MM.1S (cell line): ENCODE data around the gene USP11.

Experiments used
- DNase-seq: peaks from one replicate; pipeline ENCODE4 v3.0.0-alpha.2; 2015
- H2AFZ ChIP-seq: fragments of 300-600 bp; sonication (generic); 2 replicates; pipeline ENCODE4 v1.6.0; 2016; ENCODE audit warnings: antibody characterized with exemption, low read length
- H3F3A ChIP-seq: fragments of 300-600 bp; sonication (generic); 2 replicates; pipeline ENCODE4 v1.6.1; 2016; ENCODE audit warnings: mild to moderate bottlenecking, antibody characterized with exemption, low read length, moderate library complexity, mixed read lengths; ENCODE audit not compliant: insufficient read depth
- H3K27ac ChIP-seq: fragments of 300-600 bp; sonication (generic); 2 replicates; pipeline ENCODE4 v1.5.1; 2016; ENCODE audit warnings: mild to moderate bottlenecking, low read length
- H3K27me3 ChIP-seq: fragments of 300-600 bp; sonication (generic); replicated peaks from 2 replicates; pipeline ENCODE4 v1.6.0; 2016; ENCODE audit warnings: low read length; ENCODE audit not compliant: insufficient read depth
- H3K36me3 ChIP-seq: fragments of 300-600 bp; sonication (generic); replicated peaks from 2 replicates; pipeline ENCODE4 v1.6.1; 2016; ENCODE audit warnings: mild to moderate bottlenecking, low read length, mixed read lengths; ENCODE audit not compliant: insufficient read depth
- H3K4me1 ChIP-seq: fragments of 300-600 bp; sonication (generic); 2 replicates; pipeline ENCODE4 v1.6.1; 2016; ENCODE audit warnings: low read length, mixed read lengths
- H3K4me2 ChIP-seq: fragments of 300-600 bp; sonication (generic); 2 replicates; pipeline ENCODE4 v1.6.0; 2016; ENCODE audit warnings: low read depth, low read length
- H3K4me3 ChIP-seq: fragments of 300-600 bp; sonication (generic); 2 replicates; pipeline ENCODE4 v1.5.1; 2016; ENCODE audit warnings: low read length, mixed read lengths
- H3K79me2 ChIP-seq: fragments of 300-600 bp; sonication (generic); 2 replicates; pipeline ENCODE4 v1.6.1; 2016; ENCODE audit warnings: mixed run types, low read length, mixed read lengths
- H3K9ac ChIP-seq: fragments of 300-600 bp; sonication (generic); 2 replicates; pipeline ENCODE4 v1.6.1; 2016; ENCODE audit warnings: low read length, mixed read lengths
- H3K9me2 ChIP-seq: fragments of 300-600 bp; sonication (generic); replicated peaks from 2 replicates; pipeline ENCODE4 v1.6.1; 2016; ENCODE audit warnings: mild to moderate bottlenecking, low read length, mixed read lengths; ENCODE audit not compliant: insufficient read depth
- H3K9me3 ChIP-seq: fragments of 300-600 bp; sonication (generic); replicated peaks from 2 replicates; pipeline ENCODE4 v1.6.1; 2016; ENCODE audit warnings: mild to moderate bottlenecking, low read length, mixed read lengths; ENCODE audit not compliant: insufficient read depth
- H4K20me1 ChIP-seq: fragments of 300-600 bp; sonication (generic); 2 replicates; pipeline ENCODE4 v1.6.1; 2016; ENCODE audit warnings: mild to moderate bottlenecking, low read length, moderate library complexity, mixed read lengths; ENCODE audit not compliant: insufficient read depth
- CTCF ChIP-seq: fragments of 300-600 bp; sonication (generic); IDR thresholded peaks from 2 replicates; pipeline ENCODE4 v1.5.1; 2016; ENCODE audit warnings: antibody characterized with exemption, low read length, mixed read lengths
- EZH2 ChIP-seq: fragments of 300-600 bp; sonication (generic); optimal IDR thresholded peaks from 2 replicates; pipeline ENCODE3; 2017; ENCODE audit warnings: low read depth, mild to moderate bottlenecking, antibody characterized with exemption, low read length, mixed read lengths
- EZH2phosphoT487 ChIP-seq: fragments of 300-600 bp; sonication (generic); IDR thresholded peaks from 2 replicates; pipeline ENCODE4 v1.6.1; 2018; ENCODE audit warnings: antibody characterized with exemption, low read length

The USP11 gene

GRCh38 chrX:47216393-47216925, 16.4 kb upstream of the USP11 start:
- H3K4me2 ChIP-seq: 0 out of 2 replicates have a peak overlapping the region, but pooled peaks have one; percentile 95
- H3K36me3 ChIP-seq: no peaks in the 10 kb centered on the region

GRCh38 chrX:47217121-47217851, 15.5 kb upstream of the USP11 start:
- Histone ChIP-seq H3K4me1 (peaks cover 13% of the 10 kb centered on the region; the same call in 1 of the 2 replicates), H4K20me1 (peaks cover 8% of the 10 kb centered on the region; the same call in 1 of the 2 replicates), H3K4me3 (peak overlapping the region; percentile 54), H2AFZ (0 out of 2 replicates have a peak overlapping the region, but pooled peaks have one; percentile 48), H3K27me3 (no peaks in the 10 kb centered on the region), H3K79me2 (peaks cover 38% of the 10 kb centered on the region), H3K36me3 (no peaks in the 10 kb centered on the region), H3K9ac (peak overlapping the region; percentile 63), H3K9me2 (no peaks in the 10 kb centered on the region), H3F3A (peaks cover 8% of the 10 kb centered on the region; the same call in 1 of the 2 replicates), H3K9me3 (no peaks in the 10 kb centered on the region), H3K4me2 (peak overlapping the region; percentile 95), H3K27ac (peak overlapping the region; percentile 78; the same call in 1 of the 2 replicates)
- DNase-seq: no peak
- TF ChIP-seq CTCF (no peak), EZH2 (no peak), EZH2phosphoT487 (no peak)

More at GRCh38 chrX:47216393-47216925, 16.4 kb upstream of the USP11 start:
- Histone ChIP-seq H3K27me3 (no peaks in the 10 kb centered on the region), H3K27ac (peak overlapping the region; percentile 78; the same call in 1 of the 2 replicates), H3K9me2 (no peaks in the 10 kb centered on the region), H2AFZ (no peak overlapping the region), H3F3A (peaks cover 8% of the 10 kb centered on the region; the same call in 1 of the 2 replicates), H3K9ac (no peak overlapping the region), H3K79me2 (peaks cover 30% of the 10 kb centered on the region), H3K4me1 (peaks cover 13% of the 10 kb centered on the region; the same call in 1 of the 2 replicates), H3K4me3 (no peak overlapping the region), H4K20me1 (peaks cover 8% of the 10 kb centered on the region; the same call in 1 of the 2 replicates), H3K9me3 (no peaks in the 10 kb centered on the region)
- DNase-seq: no peak
- TF ChIP-seq EZH2: no peak
- no peak for TF ChIP-seq CTCF

GRCh38 chrX:47217852-47218279, 14.9 kb upstream of the USP11 start:
- H3K36me3 ChIP-seq: no peaks in the 10 kb centered on the region
- peak overlapping the region; percentile 87 for H3K4me3 ChIP-seq

More at GRCh38 chrX:47217852-47218279, 14.9 kb upstream of the USP11 start:
- peak overlapping the region; percentile 96 for H3K27ac ChIP-seq
- DNase-seq: peak; percentile 96
- H4K20me1 ChIP-seq: peaks cover 8% of the 10 kb centered on the region; the same call in 1 of the 2 replicates
- no peaks in the 10 kb centered on the region for H3K27me3 ChIP-seq
- peaks cover 8% of the 10 kb centered on the region; the same call in 1 of the 2 replicates for H3F3A ChIP-seq
- peak overlapping the region; percentile 57; the same call in 1 of the 2 replicates for H3K4me2 ChIP-seq
- H3K9ac ChIP-seq: peak overlapping the region; percentile 99
- TF ChIP-seq EZH2 (no peak), CTCF (no peak), EZH2phosphoT487 (no peak)
- H3K4me1 ChIP-seq: peaks cover 13% of the 10 kb centered on the region; the same call in 1 of the 2 replicates
- H3K9me2 ChIP-seq: no peaks in the 10 kb centered on the region
- H2AFZ ChIP-seq: peak overlapping the region; percentile 78
- H3K9me3 ChIP-seq: no peaks in the 10 kb centered on the region
- H3K79me2 ChIP-seq: peaks cover 41% of the 10 kb centered on the region
